Activated naive CD8-positive, alpha-beta T cell treated with anti-CD3 and anti-CD28 coated beads for 36 hours (primary cell): Measurements from ENCODE around the gene AAGAB. TPM values are rescaled to one million over a fixed set of nuclear protein-coding genes. Genes with fewer than 3 reads are reported as not detected.
"Not testable (repeated sequence)": the region's sequence is repeated elsewhere in the genome, so short reads cannot be mapped to it uniquely, and the experiment has no call there.

ENCODE experiments used
- DNase-seq: peaks from one replicate; pipeline ENCODE4 v3.0.0; 2021
- H3K27ac Mint-ChIP-seq: one replicate; pipeline ENCODE4 v1.8.0; 2022; ENCODE audit warnings: mild to moderate bottlenecking, moderate library complexity, mixed read lengths
- H3K27me3 Mint-ChIP-seq: one replicate; pipeline ENCODE4 v1.8.0; 2022; ENCODE audit warnings: mild to moderate bottlenecking, mixed read lengths
- H3K36me3 Mint-ChIP-seq: one replicate; pipeline ENCODE4 v1.8.0; 2021; ENCODE audit warnings: mild to moderate bottlenecking, mixed read lengths
- H3K4me1 Mint-ChIP-seq: one replicate; pipeline ENCODE4 v1.8.0; 2021; ENCODE audit warnings: mixed read lengths
- H3K4me3 Mint-ChIP-seq: one replicate; pipeline ENCODE4 v1.8.0; 2022; ENCODE audit warnings: mild to moderate bottlenecking, moderate library complexity, mixed read lengths
- H3K9me3 Mint-ChIP-seq: one replicate; pipeline ENCODE4 v1.8.0; 2022; ENCODE audit warnings: mixed read lengths
- total RNA-seq, 2 experiments: library from RNA; stranded (reverse); gene quantifications; one replicate each; pipeline ENCODE4 v1.2.3, GENCODE V29; 2021

AAGAB gene
- total RNA-seq, 2 experiments from 2014 or later, result 50.6 to 51.0 TPM

DNA sequence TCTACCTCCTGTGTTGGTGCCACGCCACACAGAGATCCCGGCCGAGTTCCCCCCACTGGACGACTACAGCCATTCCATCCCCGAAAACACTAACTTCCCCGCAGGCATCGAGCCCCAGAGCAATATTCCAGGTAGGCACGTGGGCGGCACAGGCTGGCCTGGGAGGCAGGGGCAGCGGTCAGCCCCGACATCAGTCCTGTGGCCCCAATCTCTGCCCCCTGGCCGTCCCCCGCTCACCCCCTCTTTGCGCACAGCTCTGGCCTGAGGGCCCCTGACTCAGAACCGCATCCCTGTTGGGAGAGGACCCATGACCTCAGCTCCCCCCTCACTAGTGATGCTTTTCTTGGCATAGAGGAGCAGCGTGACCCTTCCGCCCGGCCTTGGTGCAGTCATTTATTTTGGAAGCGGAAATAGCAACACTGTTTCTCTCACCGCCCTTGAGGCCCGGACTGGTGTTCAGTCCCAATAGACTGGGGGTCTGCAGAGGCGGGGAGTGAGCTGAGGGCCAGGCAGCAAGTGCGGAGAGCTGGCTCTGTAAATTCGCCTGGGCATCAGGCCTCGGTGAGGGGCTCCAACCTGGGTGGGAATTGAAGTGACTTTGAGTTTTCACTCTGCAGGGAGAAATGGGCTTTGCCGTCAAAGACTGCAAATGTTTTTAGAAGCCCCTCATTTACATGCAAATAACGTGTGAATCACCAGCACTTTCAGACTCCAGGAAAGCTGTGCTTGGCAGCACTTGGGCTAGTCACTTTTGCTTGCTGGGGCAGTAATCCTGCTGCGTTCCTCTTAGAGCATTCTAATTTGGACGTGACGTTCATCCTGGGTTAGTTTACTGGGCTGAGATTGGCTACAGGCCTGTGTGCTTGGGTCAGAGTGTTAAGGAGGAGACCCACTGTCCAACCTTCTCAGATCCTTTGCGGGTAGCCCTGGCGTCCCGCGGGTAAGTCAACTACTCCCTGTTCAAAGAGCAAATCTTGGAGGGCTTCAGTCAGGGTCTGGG, 88.9 kb downstream of the AAGAB start:
- H3K4me3 Mint-ChIP-seq, result no peak overlapping the region
- peaks cover 8% of the 10 kb centered on the region for H3K4me1 Mint-ChIP-seq
- no peak overlapping the region for H3K27ac Mint-ChIP-seq
- H3K27me3 Mint-ChIP-seq, result no peaks in the 10 kb centered on the region
- no peak for DNase-seq
- peaks cover 4% of the 10 kb centered on the region for H3K36me3 Mint-ChIP-seq
- H3K9me3 Mint-ChIP-seq, result no peaks in the 10 kb centered on the region

DNA sequence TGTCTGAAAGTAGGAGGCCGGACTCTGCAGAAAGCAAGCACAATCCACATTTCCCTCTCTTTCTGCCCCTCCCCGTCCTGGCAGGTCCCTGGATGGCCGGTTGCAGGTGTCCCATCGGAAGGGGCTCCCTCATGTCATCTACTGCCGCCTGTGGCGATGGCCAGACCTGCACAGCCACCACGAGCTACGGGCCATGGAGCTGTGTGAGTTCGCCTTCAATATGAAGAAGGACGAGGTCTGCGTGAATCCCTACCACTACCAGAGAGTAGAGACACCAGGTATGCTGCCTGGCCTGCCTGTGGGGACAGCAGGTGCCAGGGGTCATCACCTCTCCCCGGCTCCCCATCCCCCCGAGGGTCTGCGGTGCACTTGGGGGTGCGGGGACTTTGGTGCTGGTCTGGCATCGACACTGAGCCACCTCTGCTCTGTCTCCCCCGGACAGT, 89.6 kb downstream of the AAGAB start:
- no peaks in the 10 kb centered on the region for H3K9me3 Mint-ChIP-seq
- peaks cover 4% of the 10 kb centered on the region for H3K36me3 Mint-ChIP-seq
- peaks cover 5% of the 10 kb centered on the region for H3K4me1 Mint-ChIP-seq
- no peak for DNase-seq
- H3K4me3 Mint-ChIP-seq, result no peak overlapping the region
- no peaks in the 10 kb centered on the region for H3K27me3 Mint-ChIP-seq
- no peak overlapping the region for H3K27ac Mint-ChIP-seq

DNA sequence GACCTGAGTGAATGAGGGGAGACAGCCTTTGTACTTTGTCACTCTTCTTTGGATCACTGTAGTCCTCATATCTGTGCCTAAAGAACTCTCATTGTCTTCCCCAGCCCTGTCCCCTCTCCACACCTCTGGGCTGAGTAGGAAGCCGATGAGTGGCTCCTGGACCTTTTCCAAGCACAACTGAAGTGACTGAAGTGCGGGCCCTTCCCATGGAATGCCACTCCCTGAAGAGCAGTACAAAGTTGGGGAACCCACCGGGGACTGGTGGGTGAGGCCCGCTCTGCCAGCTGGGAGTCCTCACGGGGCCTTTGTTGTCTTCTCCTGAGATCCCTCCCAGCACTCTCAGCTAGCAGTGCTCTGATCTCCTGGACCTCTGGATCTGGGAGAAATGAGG, 90.1 kb downstream of the AAGAB start:
- Mint-ChIP-seq H3K27ac (no peak overlapping the region), H3K9me3 (no peaks in the 10 kb centered on the region)

DNA sequence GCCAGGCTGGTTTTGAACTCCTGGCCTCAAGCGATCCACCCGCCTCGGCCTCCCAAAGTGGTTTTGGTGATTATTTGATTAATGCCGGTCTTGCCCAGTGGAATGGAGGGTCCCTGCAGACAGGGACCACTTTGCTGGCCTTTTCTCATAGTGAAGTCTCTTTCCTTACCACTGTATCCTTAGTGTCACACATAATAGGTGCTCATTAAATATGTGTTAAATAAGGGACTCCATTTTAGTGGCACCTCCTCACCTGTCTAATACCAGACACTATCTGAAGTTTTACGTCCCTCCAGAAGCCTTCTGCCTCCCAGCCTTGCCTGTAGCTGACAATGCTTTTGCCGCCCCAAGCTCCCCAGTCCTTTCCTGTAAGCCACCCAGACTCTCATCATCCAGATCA, 91.3 kb downstream of the AAGAB start:
- DNase-seq, result no peak
- Mint-ChIP-seq H3K27me3 (no peaks in the 10 kb centered on the region), H3K4me3 (no peak overlapping the region), H3K27ac (no peak overlapping the region), H3K4me1 (peaks cover 4% of the 10 kb centered on the region), H3K9me3 (no peaks in the 10 kb centered on the region), H3K36me3 (peaks cover 2% of the 10 kb centered on the region)

More for the DNA sequence above, 90.1 kb downstream of the AAGAB start:
- no peak for DNase-seq
- Mint-ChIP-seq H3K27me3 (no peaks in the 10 kb centered on the region), H3K36me3 (peaks cover 4% of the 10 kb centered on the region), H3K4me3 (no peak overlapping the region), H3K4me1 (peaks cover 4% of the 10 kb centered on the region)

DNA sequence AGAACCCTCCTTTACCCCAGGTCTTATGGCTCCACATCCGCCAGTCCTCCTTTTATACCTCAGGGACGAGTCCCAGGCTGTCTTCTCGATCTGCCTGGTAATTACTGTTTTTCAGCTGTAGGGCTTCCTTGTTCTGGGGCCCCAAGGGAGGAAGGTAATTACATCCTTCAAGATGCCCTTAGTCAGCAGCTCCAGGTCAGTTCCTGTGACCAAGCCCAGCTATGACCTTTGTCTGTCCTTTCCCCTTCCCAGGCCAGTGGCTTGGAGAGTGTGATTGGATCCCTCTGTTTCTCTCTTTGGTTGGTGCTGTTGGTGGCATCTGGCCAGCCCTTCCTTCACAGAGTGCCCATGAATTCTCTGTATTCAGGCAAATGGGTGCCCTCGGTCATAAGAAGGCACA, 92.6 kb downstream of the AAGAB start:
- Mint-ChIP-seq H3K36me3 (peaks cover 1% of the 10 kb centered on the region), H3K27ac (no peak overlapping the region), H3K27me3 (no peaks in the 10 kb centered on the region), H3K9me3 (no peaks in the 10 kb centered on the region), H3K4me3 (no peak overlapping the region), H3K4me1 (peaks cover 8% of the 10 kb centered on the region)
- DNase-seq, result no peak

DNA sequence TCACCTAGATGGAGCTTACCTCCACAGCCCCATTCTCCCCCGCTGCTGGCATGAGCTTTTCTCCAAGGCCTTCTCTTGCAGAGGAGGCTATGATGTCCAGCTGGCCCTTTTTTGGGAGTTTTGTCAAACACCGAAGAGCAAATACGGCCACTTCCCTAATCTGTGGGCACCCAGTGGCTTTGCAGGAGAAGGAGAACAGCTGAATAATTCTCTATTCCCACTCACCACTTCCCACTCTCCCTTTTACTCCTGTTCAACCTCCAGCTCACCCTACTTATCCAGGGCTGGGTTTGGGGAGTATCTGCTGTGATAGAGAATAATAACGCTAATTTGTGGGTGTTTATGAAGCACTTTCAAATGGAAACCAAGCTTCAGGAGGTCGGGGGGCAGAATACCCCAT, 93.0 kb downstream of the AAGAB start:
- peaks cover 5% of the 10 kb centered on the region for H3K36me3 Mint-ChIP-seq
- no peaks in the 10 kb centered on the region for H3K27me3 Mint-ChIP-seq
- H3K4me3 Mint-ChIP-seq, result no peak overlapping the region
- H3K4me1 Mint-ChIP-seq, result peaks cover 8% of the 10 kb centered on the region
- no peak for DNase-seq
- no peak overlapping the region for H3K27ac Mint-ChIP-seq
- H3K9me3 Mint-ChIP-seq, result no peaks in the 10 kb centered on the region

DNA sequence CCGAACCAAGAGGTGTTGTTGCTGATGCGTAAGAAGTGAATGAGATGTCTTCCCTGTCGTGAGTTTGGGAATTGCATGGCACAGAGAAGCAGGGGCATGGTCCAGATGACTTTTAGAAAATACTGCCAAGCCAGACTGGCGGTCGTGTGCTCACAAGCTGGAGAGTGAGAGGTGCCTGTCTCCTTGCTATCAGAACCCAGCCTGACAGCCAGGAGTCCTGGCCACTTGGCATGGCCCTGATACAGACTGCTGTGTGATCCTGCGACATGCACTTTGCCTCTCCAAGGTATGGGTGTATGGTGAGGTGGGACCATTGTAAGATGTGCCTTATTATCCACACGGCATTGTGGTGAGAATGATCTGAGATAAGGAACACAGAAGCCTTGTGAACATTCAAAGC, 96.1 kb downstream of the AAGAB start:
- H3K27me3 Mint-ChIP-seq, result no peaks in the 10 kb centered on the region
- H3K4me3 Mint-ChIP-seq, result no peak overlapping the region
- peaks cover 4% of the 10 kb centered on the region for H3K9me3 Mint-ChIP-seq
- H3K27ac Mint-ChIP-seq, result no peak overlapping the region
- no peak for DNase-seq
- peaks cover 9% of the 10 kb centered on the region for H3K4me1 Mint-ChIP-seq
- peaks cover 18% of the 10 kb centered on the region for H3K36me3 Mint-ChIP-seq

DNA sequence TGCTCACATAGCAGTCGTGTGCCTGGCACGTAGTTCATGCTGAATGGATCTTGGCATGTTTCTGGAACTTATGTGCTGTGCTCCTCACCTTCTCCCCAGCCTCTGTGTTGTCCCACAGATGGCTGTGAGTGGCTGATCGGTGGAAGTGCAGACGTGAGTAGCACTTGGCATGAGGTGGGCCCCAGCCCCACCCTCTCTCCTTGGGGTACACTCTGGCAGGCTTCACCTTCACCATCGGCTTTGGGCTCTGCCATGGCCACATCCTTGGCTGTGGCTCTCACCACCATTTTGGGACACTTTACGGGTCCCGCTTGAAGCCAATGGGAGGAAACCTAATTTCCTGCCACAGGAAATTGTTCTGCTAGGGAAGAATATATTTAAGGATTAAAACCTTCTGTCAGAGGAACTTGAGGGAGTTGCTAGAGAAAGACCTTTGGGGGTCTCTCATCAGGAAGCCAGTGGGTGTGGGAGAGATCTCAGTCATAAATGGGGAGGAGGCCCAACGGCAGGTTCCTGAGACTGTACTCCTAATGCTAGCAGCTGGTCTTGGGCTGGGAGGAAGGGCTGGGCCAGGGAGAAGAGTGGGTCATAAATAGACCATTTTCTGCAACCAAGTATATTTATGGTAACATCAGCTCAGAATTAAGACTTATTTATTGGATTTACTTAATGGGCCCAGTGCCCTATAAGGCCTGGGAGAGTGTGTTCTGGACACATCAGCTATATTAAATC, 96.8 kb downstream of the AAGAB start:
- no peak for DNase-seq
- H3K27me3 Mint-ChIP-seq, result no peaks in the 10 kb centered on the region
- H3K9me3 Mint-ChIP-seq, result peaks cover 4% of the 10 kb centered on the region
- H3K36me3 Mint-ChIP-seq, result peaks cover 18% of the 10 kb centered on the region
- H3K4me3 Mint-ChIP-seq, result no peak overlapping the region
- H3K4me1 Mint-ChIP-seq, result peaks cover 11% of the 10 kb centered on the region
- H3K27ac Mint-ChIP-seq, result no peak overlapping the region

DNA sequence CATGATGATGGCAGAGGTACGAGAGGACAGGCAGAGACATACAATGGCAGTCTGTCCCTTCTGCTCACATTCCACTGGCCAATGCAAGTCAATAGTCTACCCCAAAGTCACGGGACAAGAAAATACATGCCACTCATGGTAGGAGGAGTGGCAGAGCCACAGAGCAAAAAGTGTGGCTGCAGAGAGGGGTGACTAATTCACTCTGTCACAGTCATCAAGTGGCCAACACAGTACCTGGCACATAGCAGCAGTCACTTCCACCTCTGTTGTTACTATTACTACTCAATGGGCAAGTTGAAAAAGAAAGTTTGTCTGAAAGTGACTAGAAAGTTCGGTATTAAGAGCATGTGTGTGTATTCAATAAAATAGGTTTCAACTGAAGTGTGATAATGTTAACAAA, 97.6 kb downstream of the AAGAB start:
- H3K27ac Mint-ChIP-seq, result no peak overlapping the region
- peaks cover 16% of the 10 kb centered on the region for H3K4me1 Mint-ChIP-seq
- H3K4me3 Mint-ChIP-seq, result no peak overlapping the region
- H3K36me3 Mint-ChIP-seq, result peaks cover 18% of the 10 kb centered on the region
- no peaks in the 10 kb centered on the region for H3K27me3 Mint-ChIP-seq
- H3K9me3 Mint-ChIP-seq, result peaks cover 4% of the 10 kb centered on the region
- DNase-seq, result no peak

DNA sequence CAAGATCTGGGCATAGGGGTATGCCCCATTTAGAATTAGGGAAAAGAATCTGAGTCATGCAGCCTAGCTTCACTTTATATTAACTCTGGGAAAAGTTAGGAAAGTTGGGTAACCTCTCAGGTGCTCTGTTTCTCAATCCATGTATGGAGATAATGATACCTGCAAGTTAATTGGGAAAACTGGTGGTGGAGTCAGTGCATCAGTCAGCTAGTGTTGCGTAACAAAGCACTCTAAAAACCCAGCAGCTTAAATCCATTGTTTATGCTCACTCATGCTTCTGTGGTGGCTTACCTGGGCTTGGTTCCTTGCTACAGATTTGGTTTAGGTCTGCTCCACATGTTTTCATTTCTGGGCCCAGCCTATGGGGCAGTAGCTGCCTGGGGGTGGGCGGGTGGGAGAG, 98.0 kb downstream of the AAGAB start:
- H3K4me3 Mint-ChIP-seq, result no peak overlapping the region
- H3K36me3 Mint-ChIP-seq, result peaks cover 18% of the 10 kb centered on the region
- no peak for DNase-seq
- H3K27me3 Mint-ChIP-seq, result no peaks in the 10 kb centered on the region
- peaks cover 4% of the 10 kb centered on the region for H3K9me3 Mint-ChIP-seq
- H3K27ac Mint-ChIP-seq, result no peak overlapping the region
- H3K4me1 Mint-ChIP-seq, result peaks cover 16% of the 10 kb centered on the region

DNA sequence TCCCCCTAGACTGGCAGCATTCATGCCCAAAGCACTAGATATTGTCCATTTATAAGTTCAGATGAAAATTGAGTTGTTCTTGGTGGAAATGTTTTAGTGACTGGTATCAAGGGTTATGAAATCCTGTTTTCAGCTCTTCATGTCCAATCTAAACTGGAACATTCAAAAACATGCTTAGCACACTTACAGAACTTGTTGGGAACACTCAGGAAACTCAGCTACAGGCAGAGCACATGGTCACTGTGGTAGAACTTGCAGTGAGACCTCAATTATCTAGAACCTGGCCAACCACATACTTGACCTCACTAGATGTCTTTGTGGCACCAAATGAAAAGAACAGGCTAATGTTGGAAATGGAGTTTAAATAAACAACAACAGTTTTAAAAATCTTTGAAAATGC, 100.2 kb downstream of the AAGAB start:
- peaks cover 18% of the 10 kb centered on the region for H3K36me3 Mint-ChIP-seq
- H3K4me1 Mint-ChIP-seq, result peaks cover 32% of the 10 kb centered on the region
- no peak overlapping the region for H3K27ac Mint-ChIP-seq

DNA sequence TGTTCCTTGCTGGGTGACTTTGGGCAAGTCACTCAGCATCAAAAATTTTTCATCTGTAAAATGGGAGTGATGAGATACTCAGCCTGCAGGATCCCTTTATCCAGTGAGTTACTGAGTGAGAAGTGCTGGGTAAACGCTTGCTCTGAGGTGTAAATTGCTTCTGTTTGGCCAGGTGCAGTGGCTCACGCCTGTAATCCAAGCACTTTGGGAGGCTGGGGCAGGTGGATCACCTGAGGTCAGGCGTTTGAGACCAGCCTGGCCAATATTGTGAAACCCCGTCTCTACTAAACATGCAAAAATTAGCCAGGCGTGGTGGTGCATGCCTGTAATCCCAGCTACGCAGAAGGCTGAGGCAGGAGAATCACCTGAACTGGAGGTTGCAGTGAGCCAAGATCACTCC, 101.4 kb downstream of the AAGAB start:
- H3K36me3 Mint-ChIP-seq, result peaks cover 18% of the 10 kb centered on the region
- not testable (repeated sequence) for H3K4me3 Mint-ChIP-seq, H3K27me3 Mint-ChIP-seq, H3K9me3 Mint-ChIP-seq, DNase-seq, H3K27ac Mint-ChIP-seq
- peaks cover 44% of the 10 kb centered on the region for H3K4me1 Mint-ChIP-seq

More for the DNA sequence above, 100.2 kb downstream of the AAGAB start:
- no peak for DNase-seq
- Mint-ChIP-seq H3K27me3 (no peaks in the 10 kb centered on the region), H3K9me3 (peaks cover 4% of the 10 kb centered on the region), H3K4me3 (no peak overlapping the region)

DNA sequence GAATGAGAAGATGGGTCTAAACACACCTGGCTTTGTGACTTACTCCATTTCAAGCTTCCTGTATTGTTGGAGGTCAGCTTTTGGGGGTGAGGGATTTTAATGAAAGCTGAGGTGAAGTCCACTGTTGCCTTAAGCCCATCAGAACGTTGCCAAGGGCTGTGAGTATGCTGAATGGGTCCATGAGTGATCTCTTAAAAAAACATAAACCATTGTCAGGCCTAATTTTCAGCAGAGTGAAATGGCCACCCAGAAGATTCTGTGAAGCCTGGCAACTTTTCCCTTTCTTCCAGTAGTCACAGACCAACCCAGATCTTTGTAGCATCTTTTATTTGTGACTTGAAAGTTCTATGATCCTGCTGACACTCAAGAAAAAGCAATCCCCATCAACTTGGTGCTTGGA, 102.0 kb downstream of the AAGAB start:
- no peak overlapping the region for H3K27ac Mint-ChIP-seq
- peaks cover 48% of the 10 kb centered on the region for H3K4me1 Mint-ChIP-seq
- no peak overlapping the region for H3K4me3 Mint-ChIP-seq
- H3K27me3 Mint-ChIP-seq, result no peaks in the 10 kb centered on the region
- peaks cover 18% of the 10 kb centered on the region for H3K36me3 Mint-ChIP-seq
- peaks cover 4% of the 10 kb centered on the region for H3K9me3 Mint-ChIP-seq
- no peak for DNase-seq
